Activated naive CD8-positive, alpha-beta T cell treated with anti-CD3 and anti-CD28 coated beads, Interleukin-2, amount 50 U/mL, for 16 hours (primary cell): ENCODE data around the gene LHFPL3.
"Not testable (repeated sequence)": the region's sequence is repeated elsewhere in the genome, so short reads cannot be mapped to it uniquely, and the experiment has no call there.

Experiments used
- DNase-seq: peaks from one replicate; pipeline ENCODE4 v3.0.0-alpha.2; 2020; ENCODE audit warnings: low read depth, low spot score

The LHFPL3 gene

GRCh38 chr7:104894726-104895521 lies 566.5 kb downstream of the LHFPL3 start:
- no peak for DNase-seq

- no peak for DNase-seq
Measured at GRCh38 chr7:104895522-104896236, 567.3 kb downstream of the LHFPL3 start.

- DNase-seq = no peak
Measured at GRCh38 chr7:104898434-104898833, 570.0 kb downstream of the LHFPL3 start.

GRCh38 chr7:104900525-104901239 lies 572.3 kb downstream of the LHFPL3 start:
- no peak for DNase-seq

- DNase-seq = no peak
Measured at GRCh38 chr7:104901240-104901619, 572.8 kb downstream of the LHFPL3 start.

GRCh38 chr7:104902183-104902582 lies 573.8 kb downstream of the LHFPL3 start:
- no peak for DNase-seq

GRCh38 chr7:104903044-104903443 lies 574.6 kb downstream of the LHFPL3 start:
- no peak for DNase-seq

- no peak for DNase-seq
Measured at GRCh38 chr7:104903846-104904245, 575.4 kb downstream of the LHFPL3 start.

- no peak for DNase-seq
Measured at GRCh38 chr7:104906032-104906431, 577.6 kb downstream of the LHFPL3 start.

- DNase-seq = no peak
Measured at GRCh38 chr7:104906556-104906955, 578.2 kb downstream of the LHFPL3 start.

GRCh38 chr7:104908636-104909035 lies 580.2 kb downstream of the LHFPL3 start:
- DNase-seq = no peak

- no peak for DNase-seq
Measured at GRCh38 chr7:104909096-104909495, 580.7 kb downstream of the LHFPL3 start.

GRCh38 chr7:104914421-104914820 lies 586.0 kb downstream of the LHFPL3 start:
- DNase-seq = no peak

- no peak for DNase-seq
Measured at GRCh38 chr7:104921596-104921995, 593.2 kb downstream of the LHFPL3 start.

GRCh38 chr7:104922182-104923009 lies 594.0 kb downstream of the LHFPL3 start:
- DNase-seq = no peak

GRCh38 chr7:104923010-104923421 lies 594.6 kb downstream of the LHFPL3 start:
- peak; percentile 31 for DNase-seq

GRCh38 chr7:104926189-104926588 lies 597.8 kb downstream of the LHFPL3 start:
- not testable (repeated sequence) for DNase-seq

GRCh38 chr7:104926601-104927041 lies 598.2 kb downstream of the LHFPL3 start:
- DNase-seq = no peak

GRCh38 chr7:104927055-104927454 lies 598.7 kb downstream of the LHFPL3 start:
- DNase-seq = no peak

GRCh38 chr7:104928721-104929400 lies 600.5 kb downstream of the LHFPL3 start:
- DNase-seq = no peak

GRCh38 chr7:104929921-104930320 lies 601.5 kb downstream of the LHFPL3 start:
- no peak for DNase-seq
